Duodenal mucosa (tissue), 2 donors: ENCODE results near the gene TMCC1.
"Not testable (repeated sequence)": the region's sequence is repeated elsewhere in the genome, so short reads cannot be mapped to it uniquely, and the experiment has no call there.

Experiments used
- H3K27ac ChIP-seq: one replicate; pipeline ENCODE4 v1.7.0; 2013; ENCODE audit warnings: low read depth, low read length
- H3K27me3 ChIP-seq, 2 donors: one replicate each; pipeline ENCODE4 v1.7.0; 2013; ENCODE audit warnings: low read length in 2 of 2, control low read depth in 1 of 2; ENCODE audit not compliant: insufficient read depth in 2 of 2, control insufficient read depth in 1 of 2
- H3K36me3 ChIP-seq, 2 donors: one replicate each; pipeline ENCODE4 v1.7.0; 2013; ENCODE audit warnings: low read length in 2 of 2, control low read depth in 1 of 2; ENCODE audit not compliant: insufficient read depth in 2 of 2, control insufficient read depth in 1 of 2
- H3K4me1 ChIP-seq, 2 donors: one replicate each; pipeline ENCODE4 v1.7.0; 2013; ENCODE audit warnings: low read length in 2 of 2, control low read depth in 1 of 2; ENCODE audit not compliant: insufficient read depth in 2 of 2, control insufficient read depth in 1 of 2
- H3K4me3 ChIP-seq, 2 donors: one replicate each; pipeline ENCODE4 v1.7.0; 2013; ENCODE audit warnings: low read length in 2 of 2, low read depth in 1 of 2
- H3K9ac ChIP-seq, 2 donors: one replicate each; pipeline ENCODE4 v1.7.0; 2013; ENCODE audit warnings: low read length in 2 of 2, low read depth in 1 of 2
- H3K9me3 ChIP-seq, 2 donors: one replicate each; pipeline ENCODE4 v1.7.0; 2013; ENCODE audit warnings: low read length in 2 of 2, control low read depth in 1 of 2; ENCODE audit not compliant: control insufficient read depth in 1 of 2

The TMCC1 gene

GRCh38 chr3:129651435-129652202, 241.9 kb downstream of the TMCC1 start:
- H3K4me3 ChIP-seq: no peak overlapping the region
- peaks cover 0 to 4% of the 10 kb centered on the region in 2 donors for H3K36me3 ChIP-seq
- H3K9ac ChIP-seq: no peak overlapping the region
- H3K9me3 ChIP-seq: no peaks in the 10 kb centered on the region
- H3K27ac ChIP-seq: no peak overlapping the region
- H3K27me3 ChIP-seq: no peaks in the 10 kb centered on the region
- H3K4me1 ChIP-seq: peaks cover 4 to 9% of the 10 kb centered on the region in 2 donors

DNA sequence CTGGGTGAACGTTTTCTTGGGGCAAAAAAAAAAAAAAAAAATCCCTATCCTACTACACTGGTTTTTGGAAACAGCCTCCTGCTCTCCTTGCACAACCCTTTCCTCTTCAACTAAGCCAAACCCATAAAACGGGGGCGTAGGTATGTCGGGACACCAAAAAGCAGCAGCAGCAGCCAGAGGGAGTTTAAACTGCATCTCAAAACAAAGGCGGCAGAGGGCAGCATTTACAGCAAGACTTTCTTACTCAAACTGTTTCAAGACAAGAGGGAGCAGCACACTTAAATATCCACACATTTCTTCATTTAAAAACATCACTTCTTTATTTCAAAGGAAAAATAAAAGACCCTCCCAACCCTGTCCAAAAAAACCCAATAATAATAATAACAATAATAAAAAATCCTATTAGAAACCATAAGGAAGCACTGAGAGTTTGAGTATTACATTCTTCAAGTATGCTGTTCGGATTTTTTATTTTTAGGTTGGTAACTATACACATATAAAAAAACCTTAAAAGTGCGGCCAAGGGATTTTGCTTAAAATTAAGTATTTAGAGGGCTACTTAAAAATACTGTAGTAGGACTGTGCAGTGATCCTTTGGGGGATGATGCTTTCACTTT, 243.1 kb downstream of the TMCC1 start:
- Histone ChIP-seq H3K36me3 (peaks cover 0 to 4% of the 10 kb centered on the region in 2 donors), H3K4me1 (peaks cover 4 to 5% of the 10 kb centered on the region in 2 donors), H3K4me3 (no peak overlapping the region), H3K9ac (no peak overlapping the region), H3K9me3 (no peaks in the 10 kb centered on the region), H3K27me3 (no peaks in the 10 kb centered on the region), H3K27ac (no peak overlapping the region)

DNA sequence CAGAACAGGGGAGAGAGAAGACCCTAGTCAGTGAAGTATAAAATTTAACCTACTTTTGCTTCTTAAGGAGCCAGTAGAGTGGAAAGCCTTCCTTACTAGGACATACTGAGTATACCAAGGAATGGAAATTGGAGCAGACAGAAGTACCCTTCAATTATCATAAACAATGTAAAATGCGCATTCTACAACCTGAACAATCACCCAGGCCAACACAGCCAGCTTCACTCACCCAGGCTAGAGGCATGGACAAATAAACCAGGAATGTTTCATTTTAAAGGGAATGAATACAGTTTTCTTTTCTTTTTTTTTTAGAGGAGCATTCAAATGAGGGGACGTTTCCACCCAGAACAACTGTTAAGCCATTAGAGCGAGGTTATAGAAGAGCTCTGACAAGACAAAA, 245.1 kb downstream of the TMCC1 start:
- H3K4me3 ChIP-seq: no peak overlapping the region
- H3K27ac ChIP-seq: no peak overlapping the region
- no peaks in the 10 kb centered on the region for H3K27me3 ChIP-seq
- H3K4me1 ChIP-seq: peaks cover 4 to 5% of the 10 kb centered on the region in 2 donors
- H3K9ac ChIP-seq: no peak overlapping the region
- no peaks in the 10 kb centered on the region for H3K9me3 ChIP-seq
- H3K36me3 ChIP-seq: peaks cover 0 to 4% of the 10 kb centered on the region in 2 donors

- Histone ChIP-seq H3K4me3 (no peak overlapping the region), H3K27me3 (no peaks in the 10 kb centered on the region), H3K36me3 (no peaks in the 10 kb centered on the region), H3K9me3 (no peaks in the 10 kb centered on the region), H3K27ac (no peak overlapping the region), H3K4me1 (peaks cover 0 to 4% of the 10 kb centered on the region in 2 donors), H3K9ac (no peak overlapping the region)
Observed at GRCh38 chr3:129645286-129645685, 248.2 kb downstream of the TMCC1 start.

GRCh38 chr3:129644836-129645235, 248.7 kb downstream of the TMCC1 start:
- no peak overlapping the region for H3K27ac ChIP-seq
- no peaks in the 10 kb centered on the region for H3K9me3 ChIP-seq
- no peak overlapping the region for H3K9ac ChIP-seq
- H3K36me3 ChIP-seq: no peaks in the 10 kb centered on the region
- H3K4me1 ChIP-seq: peaks cover 0 to under 1% of the 10 kb centered on the region in 2 donors
- no peaks in the 10 kb centered on the region for H3K27me3 ChIP-seq
- H3K4me3 ChIP-seq: no peak overlapping the region

DNA sequence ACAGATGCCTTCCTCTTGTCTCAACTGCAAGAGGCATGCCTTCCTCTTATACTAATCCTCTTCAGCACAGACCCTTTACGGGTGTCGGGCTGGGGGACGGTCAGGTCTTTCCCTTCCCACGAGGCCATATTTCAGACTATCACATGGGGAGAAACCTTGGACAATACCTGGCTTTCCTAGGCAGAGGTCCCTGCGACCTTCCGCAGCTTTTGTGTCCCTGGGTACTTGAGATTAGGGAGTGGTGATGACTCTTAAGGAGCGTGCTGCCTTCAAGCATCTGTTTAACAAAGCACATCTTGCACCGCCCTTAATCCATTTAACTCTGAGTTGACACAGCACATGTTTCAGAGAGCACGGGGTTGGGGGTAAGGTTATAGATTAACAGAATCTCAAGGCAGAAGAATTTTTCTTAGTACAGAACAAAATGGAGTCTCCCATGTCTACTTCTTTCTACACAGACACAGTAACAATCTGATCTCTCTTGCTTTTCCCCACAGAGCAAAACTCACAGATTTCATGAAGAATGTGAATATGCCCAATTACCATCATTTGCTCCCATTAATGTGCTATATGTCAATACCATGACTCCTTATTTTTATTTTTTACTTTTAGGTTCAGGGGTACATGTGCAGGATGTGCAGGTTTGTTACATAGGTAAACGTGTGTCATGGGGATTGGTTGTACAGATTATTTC, 251.8 kb downstream of the TMCC1 start:
- not testable (repeated sequence) for H3K36me3 ChIP-seq, H3K27me3 ChIP-seq, H3K27ac ChIP-seq, H3K4me1 ChIP-seq, H3K9ac ChIP-seq, H3K9me3 ChIP-seq, H3K4me3 ChIP-seq

GRCh38 chr3:129640985-129641384, 252.5 kb downstream of the TMCC1 start:
- H3K4me1 ChIP-seq, H3K27ac ChIP-seq, H3K4me3 ChIP-seq, H3K9ac ChIP-seq, H3K27me3 ChIP-seq, H3K9me3 ChIP-seq, H3K36me3 ChIP-seq: not testable (repeated sequence)

DNA sequence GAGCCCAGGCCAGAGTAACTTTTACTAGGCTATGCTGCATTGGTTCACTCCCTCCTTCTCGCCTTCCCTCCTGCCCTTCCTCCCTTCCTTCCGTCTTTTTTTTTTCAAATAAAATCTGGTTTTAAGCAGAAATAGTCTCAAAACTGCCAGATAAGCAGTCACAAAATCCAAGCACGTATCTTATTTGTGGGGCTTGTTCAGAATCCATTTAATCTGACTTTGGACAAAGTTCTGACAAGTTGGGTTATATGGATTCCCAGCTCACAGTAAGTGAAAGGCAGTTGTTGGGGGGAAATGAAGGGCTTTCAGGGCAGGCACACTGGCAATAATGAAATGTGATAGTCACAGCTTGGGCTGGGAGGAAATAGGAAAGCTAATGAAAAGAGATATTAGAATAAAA, 255.0 kb downstream of the TMCC1 start:
- H3K27ac ChIP-seq: no peak overlapping the region
- no peak overlapping the region for H3K9ac ChIP-seq
- H3K9me3 ChIP-seq: peaks cover 0 to 2% of the 10 kb centered on the region in 2 donors
- no peaks in the 10 kb centered on the region for H3K36me3 ChIP-seq
- no peaks in the 10 kb centered on the region for H3K27me3 ChIP-seq
- H3K4me3 ChIP-seq: no peak overlapping the region
- H3K4me1 ChIP-seq: no peaks in the 10 kb centered on the region

DNA sequence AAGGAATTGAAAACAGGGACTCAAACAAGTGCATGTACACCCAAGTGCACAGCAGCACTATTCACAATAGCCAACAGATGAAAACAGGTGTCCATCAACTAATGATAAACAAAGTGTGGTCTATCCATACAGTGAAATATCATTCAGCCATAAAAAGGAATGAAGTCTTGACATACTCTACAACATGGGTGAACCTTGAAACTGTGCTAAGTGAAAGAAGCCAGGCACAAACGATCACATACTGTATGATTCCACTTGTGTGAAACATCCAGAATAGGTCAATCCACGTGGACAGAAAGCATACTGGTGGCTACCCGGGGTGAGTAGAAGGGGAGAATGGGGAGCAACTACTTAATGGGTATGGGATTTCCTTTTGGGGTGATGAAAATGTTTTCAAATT, 257.4 kb downstream of the TMCC1 start:
- H3K27ac ChIP-seq: no peak overlapping the region
- no peak overlapping the region for H3K9ac ChIP-seq

DNA sequence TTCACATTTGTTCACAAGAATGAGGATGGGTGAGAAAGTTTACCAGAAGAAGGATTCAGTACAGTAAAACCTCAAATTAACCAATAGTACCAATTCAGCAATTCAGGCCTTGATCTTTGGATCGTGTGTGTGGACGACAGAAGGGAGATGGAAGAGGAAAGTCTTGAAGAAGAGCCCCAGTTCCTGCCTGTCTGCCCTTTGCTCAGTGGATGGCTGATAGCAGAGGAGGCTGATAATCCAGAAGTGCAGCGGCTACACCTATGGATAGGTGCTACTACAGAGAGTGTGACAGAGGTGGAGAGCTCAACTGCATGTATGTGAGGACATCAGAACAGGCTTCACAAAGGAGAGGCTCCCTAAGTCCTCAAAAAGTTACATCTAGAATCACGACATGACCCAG, 257.9 kb downstream of the TMCC1 start:
- Histone ChIP-seq H3K36me3 (no peaks in the 10 kb centered on the region), H3K4me3 (no peak overlapping the region), H3K4me1 (no peaks in the 10 kb centered on the region), H3K27me3 (no peaks in the 10 kb centered on the region), H3K9ac (no peak overlapping the region), H3K9me3 (peaks cover 0 to 2% of the 10 kb centered on the region in 2 donors), H3K27ac (no peak overlapping the region)

More for the DNA sequence above, 257.4 kb downstream of the TMCC1 start:
- Histone ChIP-seq H3K9me3 (peaks cover 0 to 2% of the 10 kb centered on the region in 2 donors), H3K36me3 (no peaks in the 10 kb centered on the region), H3K4me1 (no peaks in the 10 kb centered on the region), H3K27me3 (no peaks in the 10 kb centered on the region), H3K4me3 (no peak overlapping the region)
